Measurements from ENCODE around the gene PABPC1L2A. TPM values are rescaled to one million over a fixed set of nuclear protein-coding genes. Genes with fewer than 3 reads are reported as not detected.
"Not testable (repeated sequence)": the region's sequence is repeated elsewhere in the genome, so short reads cannot be mapped to it uniquely, and the experiment has no call there.

Gene PABPC1L2A
- not detected for polyA plus RNA-seq (ENCODE audit: low read depth in 6 of 6)

GRCh38 chrX:73079024-73079562, at the start of gene PABPC1L2A:
PABPC1L2A (minus strand) TSS chrX:73079512; CDS start chrX:73079386, 126 bp downstream.
- not testable (repeated sequence) for DNase-seq; ATAC-seq (ENCODE audit: low read depth in 2 of 2); H3K4me1 Mint-ChIP-seq; H3K9me3 Mint-ChIP-seq; H3K4me3 Mint-ChIP-seq; H3K36me3 Mint-ChIP-seq; H3K27ac Mint-ChIP-seq
- H3K27me3 Mint-ChIP-seq, result peaks cover 9 to 11% (median 10%) of the 10 kb centered on the region in 3 donors

- ATAC-seq (ENCODE audit: low read depth in 2 of 2), result peak in 1 of 2 donors; percentile 9
- Mint-ChIP-seq H3K27ac (peak overlapping the region in 1 of 6 donors; percentile 79), H3K4me3 (peak overlapping the region in 1 of 8 donors; percentile 17), H3K9me3 (peaks cover 0 to 6% (median 0%) of the 10 kb centered on the region in 7 donors), H3K4me1 (no peaks in the 10 kb centered on the region), H3K27me3 (peaks cover 0 to 16% (median 8%) of the 10 kb centered on the region in 3 donors), H3K36me3 (no peaks in the 10 kb centered on the region)
- no peak for DNase-seq
These were observed 48.5 kb upstream of the PABPC1L2A start for GRCh38 chrX:73127700-73128241.

GRCh38 chrX:73126240-73126639, 46.9 kb upstream of the PABPC1L2A start:
- H3K9me3 Mint-ChIP-seq, result peaks cover 0 to 8% (median 2%) of the 10 kb centered on the region in 7 donors
- DNase-seq (no peak), ATAC-seq (ENCODE audit: low read depth in 2 of 2) (no peak)
- H3K4me3 Mint-ChIP-seq, result no peak overlapping the region
- no peaks in the 10 kb centered on the region for H3K36me3 Mint-ChIP-seq
- no peak overlapping the region for H3K27ac Mint-ChIP-seq
- H3K4me1 Mint-ChIP-seq, result no peaks in the 10 kb centered on the region
- peaks cover 0 to 16% (median 8%) of the 10 kb centered on the region in 3 donors for H3K27me3 Mint-ChIP-seq

GRCh38 chrX:73099505-73099904, 20.2 kb upstream of the PABPC1L2A start:
- not testable (repeated sequence) for H3K9me3 Mint-ChIP-seq; H3K36me3 Mint-ChIP-seq; H3K27ac Mint-ChIP-seq; H3K27me3 Mint-ChIP-seq; DNase-seq; H3K4me3 Mint-ChIP-seq; H3K4me1 Mint-ChIP-seq; ATAC-seq (ENCODE audit: low read depth in 2 of 2)

GRCh38 chrX:73086766-73087165, 7.5 kb upstream of the PABPC1L2A start:
- not testable (repeated sequence) for DNase-seq; ATAC-seq (ENCODE audit: low read depth in 2 of 2); H3K4me3 Mint-ChIP-seq; H3K27me3 Mint-ChIP-seq; H3K4me1 Mint-ChIP-seq; H3K9me3 Mint-ChIP-seq; H3K27ac Mint-ChIP-seq; H3K36me3 Mint-ChIP-seq

- DNase-seq; H3K4me3 Mint-ChIP-seq; H3K36me3 Mint-ChIP-seq; H3K27ac Mint-ChIP-seq; ATAC-seq (ENCODE audit: low read depth in 2 of 2); H3K4me1 Mint-ChIP-seq; H3K9me3 Mint-ChIP-seq: not testable (repeated sequence)
- H3K27me3 Mint-ChIP-seq, result peaks cover 6 to 11% (median 9%) of the 10 kb centered on the region in 3 donors
These were observed 572 bp upstream of the PABPC1L2A start for GRCh38 chrX:73079884-73080283.

GRCh38 chrX:73078597-73078996, 715 bp downstream of the PABPC1L2A start:
- not testable (repeated sequence) for H3K4me3 Mint-ChIP-seq; H3K4me1 Mint-ChIP-seq; ATAC-seq (ENCODE audit: low read depth in 2 of 2); H3K9me3 Mint-ChIP-seq; H3K27ac Mint-ChIP-seq; DNase-seq; H3K36me3 Mint-ChIP-seq
- peaks cover 9 to 11% (median 10%) of the 10 kb centered on the region in 3 donors for H3K27me3 Mint-ChIP-seq

GRCh38 chrX:73076838-73077237, 2.5 kb downstream of the PABPC1L2A start:
- Mint-ChIP-seq H3K36me3 (no peaks in the 10 kb centered on the region), H3K27me3 (peaks cover 9 to 14% (median 11%) of the 10 kb centered on the region in 3 donors), H3K4me1 (no peaks in the 10 kb centered on the region), H3K4me3 (no peak overlapping the region), H3K9me3 (peaks cover 0 to 7% (median 0%) of the 10 kb centered on the region in 7 donors), H3K27ac (no peak overlapping the region)
- DNase-seq (no peak), ATAC-seq (ENCODE audit: low read depth in 2 of 2) (no peak)

- Mint-ChIP-seq H3K27ac (no peak overlapping the region), H3K4me3 (no peak overlapping the region), H3K9me3 (peaks cover 0 to 18% (median 11%) of the 10 kb centered on the region in 7 donors), H3K27me3 (peaks cover 0 to 7% (median 0%) of the 10 kb centered on the region in 3 donors), H3K4me1 (no peaks in the 10 kb centered on the region), H3K36me3 (no peaks in the 10 kb centered on the region)
- ATAC-seq (ENCODE audit: low read depth in 2 of 2) (no peak), DNase-seq (no peak)
These were observed 9.8 kb downstream of the PABPC1L2A start for GRCh38 chrX:73069365-73070035.

- H3K4me3 Mint-ChIP-seq, result no peak overlapping the region
- no peaks in the 10 kb centered on the region for H3K4me1 Mint-ChIP-seq
- peaks cover 0 to 19% (median 11%) of the 10 kb centered on the region in 7 donors for H3K9me3 Mint-ChIP-seq
- H3K27ac Mint-ChIP-seq, result no peak overlapping the region
- H3K36me3 Mint-ChIP-seq, result no peaks in the 10 kb centered on the region
- ATAC-seq (ENCODE audit: low read depth in 2 of 2) (no peak), DNase-seq (no peak)
- H3K27me3 Mint-ChIP-seq, result peaks cover 0 to 4% (median 0%) of the 10 kb centered on the region in 3 donors
These were observed 10.6 kb downstream of the PABPC1L2A start for GRCh38 chrX:73068467-73069364.

- ATAC-seq (ENCODE audit: low read depth in 2 of 2); H3K4me1 Mint-ChIP-seq: not testable (repeated sequence)
These were observed 11.4 kb downstream of the PABPC1L2A start for GRCh38 chrX:73067761-73068466.

GRCh38 chrX:73028876-73029275, 50.4 kb downstream of the PABPC1L2A start:
- Mint-ChIP-seq H3K4me3 (no peak overlapping the region), H3K9me3 (peaks cover 4 to 36% (median 7%) of the 10 kb centered on the region in 7 donors), H3K27ac (no peak overlapping the region), H3K36me3 (no peaks in the 10 kb centered on the region), H3K27me3 (peaks cover 0 to 17% (median 0%) of the 10 kb centered on the region in 3 donors), H3K4me1 (no peaks in the 10 kb centered on the region)
- DNase-seq (no peak), ATAC-seq (ENCODE audit: low read depth in 2 of 2) (no peak)

More at GRCh38 chrX:73067761-73068466, 11.4 kb downstream of the PABPC1L2A start:
- not testable (repeated sequence) for H3K27me3 Mint-ChIP-seq, H3K27ac Mint-ChIP-seq, H3K36me3 Mint-ChIP-seq, H3K4me3 Mint-ChIP-seq, DNase-seq
- peaks cover 0 to 19% (median 11%) of the 10 kb centered on the region in 7 donors for H3K9me3 Mint-ChIP-seq

Measured in naive B cell (primary cell).